Measurements from ENCODE around the gene RAF1.

The RAF1 gene

DNA sequence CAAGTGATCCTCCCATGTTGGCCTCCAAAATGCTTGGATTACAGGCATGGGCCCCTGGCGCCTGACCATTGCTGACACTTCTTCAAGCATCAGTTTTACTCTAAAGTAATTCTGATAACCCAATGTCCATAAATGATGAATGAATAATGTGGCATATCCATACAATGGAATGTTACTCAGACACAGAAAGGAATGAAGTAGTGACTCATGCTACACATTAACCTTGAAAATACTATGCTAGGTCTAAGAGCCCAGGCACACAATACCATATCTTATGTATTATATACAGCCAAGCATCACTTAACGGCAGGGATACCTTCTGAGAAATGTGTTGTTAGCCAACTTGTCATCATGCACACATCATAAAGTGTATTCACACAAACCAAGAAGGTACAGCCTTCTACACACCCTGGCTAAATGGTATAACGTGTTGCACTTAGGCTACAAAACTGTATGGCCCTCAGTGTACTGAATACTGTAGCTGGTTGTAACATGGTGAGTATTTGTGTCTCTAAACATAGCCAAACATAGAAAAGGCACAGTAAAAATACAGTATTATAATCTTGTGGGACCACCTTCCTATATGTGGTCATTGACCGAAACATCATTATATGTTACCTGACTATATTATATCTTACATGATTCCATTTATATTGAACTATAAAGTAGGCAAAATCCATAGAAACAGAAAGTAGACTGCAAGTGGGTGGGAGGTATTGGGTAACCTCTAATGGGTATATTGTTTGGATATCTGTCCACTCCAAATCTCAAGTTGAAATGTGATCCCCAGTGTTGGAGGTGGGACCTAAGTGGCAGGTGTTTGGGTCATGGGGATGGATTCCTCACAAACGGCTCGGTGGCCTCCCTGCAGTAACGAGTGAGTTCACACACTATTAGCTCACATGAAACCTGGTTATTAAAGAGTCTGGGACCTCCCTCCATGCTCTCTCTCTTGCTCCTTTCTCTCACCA is 75.6 kb downstream of the RAF1 start:
- DNase-seq, result no peak

DNA sequence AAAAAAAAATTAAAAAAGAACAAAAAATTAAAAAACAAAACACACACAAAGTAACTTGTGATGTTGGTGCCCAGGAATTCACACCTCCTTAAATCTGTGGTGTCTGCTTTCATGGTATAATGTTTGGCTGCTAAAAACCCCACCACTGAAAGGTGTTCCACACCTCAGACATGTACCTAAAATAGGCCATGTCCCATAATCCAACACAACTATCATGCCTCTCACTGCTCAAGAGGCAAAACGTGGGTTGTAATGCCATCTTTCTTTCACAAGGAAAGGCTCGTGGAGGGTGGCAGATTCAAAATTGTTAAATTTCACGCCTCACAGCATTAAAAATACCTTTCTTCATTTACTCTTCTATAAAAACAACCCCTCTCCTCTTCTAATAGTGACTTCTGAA is 77.5 kb downstream of the RAF1 start:
- DNase-seq, result no peak

DNA sequence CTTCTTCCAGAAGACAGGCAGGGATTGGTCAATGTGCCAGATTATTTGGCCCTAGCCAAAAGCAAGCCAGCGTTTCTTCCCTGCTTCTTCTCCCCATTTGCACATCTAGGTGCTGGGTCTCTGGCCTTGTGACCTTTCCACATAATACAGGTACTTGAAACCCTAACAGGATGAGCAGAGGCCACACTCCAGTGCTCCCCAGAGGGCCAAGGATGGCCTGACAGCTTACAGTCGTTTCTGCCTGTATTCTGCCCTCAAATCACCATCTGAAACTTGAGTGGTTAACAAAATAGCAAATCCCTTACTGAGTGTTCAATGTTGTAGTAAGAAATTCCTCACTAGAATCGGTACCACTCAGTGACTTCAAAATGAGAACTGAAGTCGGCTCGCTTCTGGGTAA is 77.9 kb downstream of the RAF1 start:
- no peak for DNase-seq

DNA sequence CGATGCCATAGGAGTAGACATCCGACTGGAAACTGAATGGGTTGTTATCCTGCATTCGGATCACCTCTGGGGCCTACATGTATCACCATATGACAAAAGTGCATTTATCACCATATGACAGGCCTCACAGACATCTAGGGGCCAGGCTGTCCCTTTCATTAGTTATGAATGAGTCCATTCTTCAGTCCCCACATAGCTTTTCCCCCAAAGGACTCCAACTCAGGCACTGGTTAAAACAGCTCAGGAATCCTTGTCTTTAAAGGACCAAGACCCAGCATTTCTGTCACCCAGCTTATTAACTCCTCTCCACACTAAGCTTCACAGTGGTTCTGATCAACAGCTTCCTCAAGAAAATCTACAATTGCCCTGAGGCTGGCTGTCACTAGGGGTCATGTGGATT is 78.7 kb downstream of the RAF1 start:
- DNase-seq, result no peak

DNA sequence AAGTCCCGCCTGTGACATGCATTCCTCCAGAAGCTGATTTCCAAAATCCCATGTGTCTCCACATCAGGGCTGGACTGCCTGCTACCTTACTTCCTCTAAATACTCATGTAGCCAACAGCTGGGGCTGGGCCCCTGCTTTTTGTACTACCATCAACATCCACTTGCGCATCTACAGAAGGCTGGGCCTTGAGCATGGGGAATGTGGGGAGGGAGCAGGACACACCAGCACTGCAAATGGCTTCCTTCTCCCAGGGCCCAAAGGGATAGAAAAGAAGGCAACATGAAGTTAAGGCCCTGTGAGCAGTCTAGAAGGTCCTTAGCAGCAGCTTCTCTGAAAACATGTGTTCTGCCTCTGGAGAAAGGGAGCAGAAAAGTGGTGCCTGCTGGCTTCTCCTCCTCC is 79.8 kb downstream of the RAF1 start:
- no peak for DNase-seq

DNA sequence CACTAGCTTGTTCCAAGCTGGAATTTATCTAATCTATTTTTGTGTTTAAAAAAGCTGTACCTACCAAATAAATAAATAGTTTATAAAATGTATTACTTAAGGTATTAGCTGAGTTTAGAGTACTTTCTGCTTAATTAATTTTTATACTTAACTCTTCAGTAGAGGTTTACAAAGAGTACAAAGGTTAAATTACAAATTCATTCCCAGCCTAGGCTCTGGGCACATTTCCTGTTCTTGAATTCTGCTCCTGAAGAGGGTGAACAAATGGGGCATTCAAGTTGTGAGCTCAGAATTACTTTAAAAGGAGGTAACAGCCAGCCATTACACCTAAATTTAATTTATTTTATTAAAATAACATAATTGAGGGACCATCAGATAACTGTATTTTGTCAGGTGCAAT is 80.6 kb downstream of the RAF1 start:
- DNase-seq, result no peak

DNA sequence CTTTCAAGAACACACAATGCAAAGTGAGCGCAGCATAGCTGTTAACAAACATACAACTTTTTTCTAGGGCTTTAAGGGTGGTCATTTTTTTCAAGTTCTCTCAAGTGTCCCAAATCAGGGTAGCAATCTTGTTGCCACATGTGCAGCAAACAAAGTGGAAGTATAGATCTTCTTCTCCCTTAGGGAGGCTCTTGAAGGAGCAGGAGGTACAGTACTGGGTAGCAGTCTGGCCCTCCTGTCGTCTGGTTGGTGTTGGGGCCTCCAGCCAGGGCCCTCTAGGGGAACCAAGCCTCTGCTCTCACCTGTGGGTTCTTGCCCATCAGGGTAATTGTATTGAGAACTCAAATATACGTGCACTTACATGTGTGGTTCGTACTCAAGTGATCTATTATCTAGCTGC is 81.2 kb downstream of the RAF1 start:
- no peak for DNase-seq

DNA sequence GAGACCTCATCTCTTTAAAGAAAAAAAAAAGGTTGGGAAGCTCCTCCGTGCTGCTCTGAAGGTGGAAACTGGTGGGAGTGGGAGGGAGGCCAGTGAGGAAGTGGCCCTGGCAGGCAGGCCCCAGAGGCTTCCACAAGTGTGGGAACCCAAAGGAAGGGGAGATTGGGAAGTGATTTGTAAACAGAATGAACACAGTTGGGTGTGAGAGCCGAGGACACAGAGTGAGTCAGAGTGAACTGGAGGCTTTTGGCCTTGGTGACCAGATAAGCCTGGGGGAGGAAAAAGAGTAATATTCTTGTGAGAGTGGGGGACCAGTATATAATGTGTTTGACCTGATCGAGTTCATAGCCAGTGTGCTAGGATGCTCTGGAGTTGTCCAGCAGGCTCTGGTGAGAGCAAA is 84.0 kb downstream of the RAF1 start:
- DNase-seq, result no peak

DNA sequence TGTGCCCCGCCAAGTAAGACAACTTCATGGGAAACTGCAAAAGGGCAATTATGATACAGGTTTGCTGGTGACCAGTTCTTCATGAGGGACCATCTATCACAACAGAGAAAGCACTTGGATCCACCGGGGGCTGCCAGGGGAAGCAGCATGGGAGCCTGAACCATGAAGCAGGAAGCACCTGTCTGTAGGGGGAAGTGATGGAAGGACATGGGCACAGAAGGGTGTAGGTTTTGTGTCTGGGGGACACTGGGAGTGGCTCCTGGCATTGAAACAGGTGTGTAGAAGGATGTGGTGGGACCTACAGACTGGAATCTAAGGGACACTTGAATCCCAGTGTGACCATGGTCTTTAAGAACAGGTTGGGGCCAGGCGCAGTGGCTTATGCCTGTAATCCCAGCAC is 84.5 kb downstream of the RAF1 start:
- no peak for DNase-seq

DNA sequence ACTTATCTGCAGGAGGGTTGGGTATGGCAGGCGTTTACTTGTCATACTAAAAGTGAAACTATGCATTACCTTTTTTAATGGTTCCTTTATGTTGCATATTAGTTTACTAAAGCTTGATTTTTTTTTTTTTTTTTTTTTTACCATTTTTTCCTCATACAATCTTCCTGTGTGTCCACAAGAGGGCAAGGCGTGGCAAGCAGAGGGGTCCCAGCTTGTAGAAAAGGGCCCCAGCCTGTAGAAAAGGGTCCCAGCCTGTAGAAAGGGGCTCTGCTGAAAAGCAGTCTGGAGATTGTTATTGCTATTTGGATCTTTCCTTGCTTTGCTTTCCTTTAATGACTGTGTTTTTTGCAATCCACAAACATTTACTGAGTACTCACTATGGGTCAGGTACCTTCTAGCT is 85.2 kb downstream of the RAF1 start:
- no peak for DNase-seq

DNA sequence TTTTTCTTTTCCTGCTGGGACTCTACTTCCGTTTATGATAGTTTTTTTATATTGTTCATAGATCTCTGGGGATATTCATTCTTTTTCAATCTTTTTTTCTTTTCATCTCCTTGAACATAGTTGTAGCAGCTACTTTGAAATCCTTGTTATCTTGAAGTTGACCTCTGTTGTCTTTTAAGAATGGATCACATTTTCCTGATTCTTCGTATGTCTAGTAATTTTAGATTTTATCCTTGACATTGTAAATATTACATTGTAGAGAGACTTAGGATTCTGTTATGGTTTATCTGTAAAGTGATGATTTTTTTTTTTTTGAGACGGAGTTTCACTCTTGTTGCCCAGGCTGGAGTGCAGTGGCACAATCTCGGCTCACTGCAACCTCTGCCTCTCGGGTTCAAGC is 86.5 kb downstream of the RAF1 start:
- DNase-seq, result no peak

DNA sequence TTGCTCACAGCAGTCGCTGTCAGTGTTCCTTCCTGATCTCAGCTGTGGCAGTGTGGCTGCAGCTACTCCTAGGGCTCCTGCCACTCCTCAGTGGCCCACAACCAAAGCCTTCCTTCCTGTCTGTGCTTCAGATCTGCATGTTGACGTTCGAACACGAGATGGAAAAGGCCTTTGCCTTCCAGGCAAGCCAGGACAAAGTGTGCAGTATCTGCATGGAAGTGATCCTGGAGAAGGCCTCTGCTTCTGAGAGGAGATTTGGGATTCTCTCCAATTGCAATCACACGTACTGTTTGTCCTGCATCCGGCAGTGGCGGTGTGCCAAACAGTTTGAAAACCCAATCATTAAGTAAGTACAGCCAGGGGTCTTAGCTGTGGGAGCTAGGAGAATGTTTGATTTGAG is 89.3 kb downstream of the RAF1 start:
- DNase-seq, result no peak

DNA sequence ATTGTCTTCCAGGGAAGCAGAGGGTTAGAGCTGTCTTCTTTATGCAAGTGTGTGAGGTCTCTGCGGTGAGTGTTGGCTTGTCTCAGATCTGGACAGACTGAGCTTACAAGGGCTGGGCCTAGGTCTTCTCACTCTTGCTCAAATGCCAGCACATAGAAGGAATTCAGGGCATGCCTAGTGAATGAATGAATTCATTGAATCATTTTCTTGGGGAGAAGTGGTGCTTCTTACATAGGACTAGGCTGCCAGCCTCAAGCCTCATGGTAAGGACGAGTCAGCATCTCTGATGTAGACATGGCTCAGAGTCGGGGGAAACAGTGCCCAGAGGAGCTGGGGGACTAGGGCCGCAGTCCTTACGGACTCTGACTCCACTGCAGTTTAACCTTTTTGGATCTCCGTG is 89.8 kb downstream of the RAF1 start:
- DNase-seq, result no peak

DNA sequence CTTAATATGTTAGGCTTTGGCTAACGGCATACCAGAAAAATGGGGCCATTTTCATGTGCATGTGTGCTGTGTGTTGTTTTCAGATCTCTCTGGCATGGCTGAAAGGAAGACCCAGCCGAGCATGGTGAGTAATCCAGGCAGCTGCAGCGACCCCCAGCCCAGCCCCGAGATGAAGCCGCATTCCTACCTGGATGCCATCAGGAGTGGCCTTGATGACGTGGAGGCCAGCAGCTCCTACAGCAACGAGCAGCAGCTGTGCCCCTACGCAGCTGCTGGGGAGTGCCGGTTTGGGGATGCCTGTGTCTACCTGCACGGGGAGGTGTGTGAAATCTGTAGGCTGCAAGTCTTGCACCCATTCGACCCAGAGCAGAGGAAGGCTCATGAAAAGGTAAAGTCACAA is 91.9 kb downstream of the RAF1 start:
- no peak for DNase-seq

DNA sequence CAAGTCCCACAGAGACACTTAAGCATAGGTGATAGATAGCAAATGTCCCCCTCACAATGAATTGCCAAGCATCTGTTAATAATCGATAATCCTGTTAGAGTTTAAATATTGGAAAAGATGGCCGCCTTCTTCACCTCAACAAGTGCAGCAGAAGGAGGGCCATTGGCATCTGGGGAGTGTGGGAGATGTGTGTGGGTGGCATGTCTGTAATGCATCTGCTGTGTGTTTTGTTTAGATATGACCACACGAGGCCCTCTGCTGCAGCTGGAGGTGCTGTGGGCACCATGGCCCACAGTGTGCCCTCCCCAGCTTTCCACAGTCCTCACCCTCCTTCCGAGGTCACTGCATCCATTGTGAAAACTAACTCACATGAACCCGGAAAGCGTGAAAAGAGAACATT is 94.1 kb downstream of the RAF1 start:
- DNase-seq, result no peak

DNA sequence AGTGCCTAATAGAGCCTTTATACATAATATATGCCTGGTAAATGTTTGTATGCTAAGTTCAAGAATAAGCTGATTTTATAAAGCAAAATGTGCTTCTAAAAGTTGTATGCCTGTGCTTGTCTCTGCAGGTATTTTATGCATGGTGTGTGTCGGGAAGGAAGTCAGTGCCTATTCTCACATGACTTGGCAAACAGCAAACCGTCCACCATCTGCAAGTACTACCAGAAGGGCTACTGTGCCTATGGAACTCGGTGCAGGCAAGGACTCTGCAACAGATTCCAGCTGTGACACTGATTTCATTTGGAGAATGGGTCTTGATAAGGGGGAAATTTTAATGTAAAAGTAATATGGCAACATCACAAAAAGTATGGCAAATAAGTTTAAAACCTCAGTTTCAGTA is 95.2 kb downstream of the RAF1 start:
- no peak for DNase-seq

DNA sequence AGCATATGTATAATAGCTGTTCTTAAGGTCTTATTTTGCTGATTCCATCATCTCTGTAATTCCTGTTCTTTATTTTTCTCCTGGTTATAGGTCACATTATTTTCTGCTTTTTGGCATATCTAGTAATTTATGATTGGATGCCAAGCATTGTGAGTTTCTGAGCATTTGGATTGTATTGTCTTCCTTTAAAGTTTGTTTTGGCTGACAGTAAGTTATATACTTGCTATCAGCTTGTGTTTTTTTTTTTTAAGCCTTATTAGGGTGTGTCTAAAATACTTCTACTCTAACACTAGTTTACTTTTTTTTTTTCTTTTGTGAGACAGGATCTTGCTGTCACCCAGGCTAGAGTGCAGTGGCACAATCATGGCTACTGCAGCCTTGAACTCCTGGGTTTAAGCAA is 96.9 kb downstream of the RAF1 start:
- DNase-seq, result no peak

DNA sequence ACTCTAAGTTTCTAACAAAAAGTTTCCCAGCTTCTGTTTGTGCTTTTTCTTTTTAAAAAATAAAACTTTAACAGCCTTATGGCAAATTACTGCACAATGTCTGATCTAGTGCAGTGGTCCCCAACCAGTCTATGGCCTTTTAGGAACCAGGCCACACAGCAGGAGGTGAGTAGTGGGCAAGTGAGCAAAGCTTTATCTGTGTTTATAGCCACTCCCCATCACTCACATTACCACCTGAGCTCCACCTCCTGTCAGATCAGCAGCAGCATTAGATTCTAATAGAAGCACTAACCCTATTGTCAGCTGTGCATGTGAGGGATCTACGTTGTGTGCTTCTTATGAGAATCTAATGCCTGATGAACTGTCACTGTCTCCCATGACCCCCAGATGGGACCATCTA is 101.5 kb downstream of the RAF1 start:
- DNase-seq, result no peak

DNA sequence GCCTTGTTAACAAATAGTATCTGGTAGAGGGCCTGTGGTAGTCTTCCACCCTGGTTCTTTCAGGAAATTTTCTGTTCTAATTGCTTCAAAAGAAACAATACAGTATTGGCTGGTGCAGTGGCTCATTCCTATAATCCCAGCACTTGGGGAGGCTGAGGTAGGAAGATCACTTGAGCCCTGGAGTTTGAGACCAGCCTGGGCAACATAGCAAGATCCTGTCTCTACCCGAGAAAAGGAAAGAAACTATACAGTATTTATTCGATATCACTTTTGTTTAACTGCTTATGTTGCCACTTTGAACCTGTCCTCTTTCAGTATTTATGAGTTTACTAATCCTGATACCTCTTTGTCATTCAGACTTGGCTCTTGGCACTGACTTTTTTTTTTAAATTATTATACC is 102.5 kb downstream of the RAF1 start:
- no peak for DNase-seq

DNA sequence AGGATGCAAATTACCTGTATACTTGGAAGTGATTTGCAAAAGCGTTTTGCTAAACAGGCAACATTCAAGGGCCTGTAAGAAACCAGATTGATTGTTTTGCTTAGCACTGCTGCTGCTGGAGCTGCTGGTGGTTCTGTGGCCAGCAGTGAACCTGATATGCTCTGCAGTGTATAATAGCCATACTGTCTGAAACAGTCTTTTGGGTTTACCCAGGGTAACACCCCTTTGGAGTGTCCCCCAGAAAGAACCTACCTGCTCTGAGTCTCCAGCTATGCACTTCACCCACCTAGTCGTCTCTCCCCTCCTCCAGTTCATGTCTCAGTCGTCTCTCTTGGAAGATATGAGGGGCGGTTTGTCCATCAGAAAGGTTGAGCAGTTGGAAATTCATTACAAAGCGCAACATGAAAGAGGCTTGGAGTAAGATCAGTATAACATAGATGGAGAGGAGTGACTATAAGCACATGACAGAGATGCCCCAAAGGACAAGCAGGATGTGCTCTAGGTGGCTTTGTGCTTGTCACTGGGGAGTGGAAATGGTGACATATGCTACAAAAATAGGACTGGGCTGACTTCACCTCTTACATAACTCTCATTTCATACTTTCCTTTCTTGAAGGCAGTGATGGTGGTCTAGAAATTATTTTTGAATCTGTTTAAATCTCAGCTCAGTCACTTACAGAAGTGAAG is 103.3 kb downstream of the RAF1 start:
- no peak for DNase-seq

DNA sequence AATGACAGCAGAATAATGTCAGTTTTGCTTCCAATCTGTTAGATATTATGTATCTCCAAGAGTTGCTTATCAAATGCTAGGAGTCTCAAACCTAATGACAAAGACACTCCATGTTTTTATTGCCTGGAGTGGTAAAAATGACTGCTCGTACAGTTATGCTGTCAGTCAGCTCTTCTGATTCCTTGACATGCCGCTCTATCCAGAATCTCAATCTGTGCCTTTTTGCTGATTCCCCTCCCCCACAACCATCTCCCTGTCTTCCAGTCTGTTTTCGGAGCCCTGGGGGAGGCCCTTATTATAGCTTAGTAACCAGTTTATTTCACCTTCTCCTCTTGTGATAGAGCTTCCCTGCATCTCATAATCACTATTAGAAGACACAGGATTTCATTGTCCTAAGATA is 104.4 kb downstream of the RAF1 start:
- no peak for DNase-seq

DNA sequence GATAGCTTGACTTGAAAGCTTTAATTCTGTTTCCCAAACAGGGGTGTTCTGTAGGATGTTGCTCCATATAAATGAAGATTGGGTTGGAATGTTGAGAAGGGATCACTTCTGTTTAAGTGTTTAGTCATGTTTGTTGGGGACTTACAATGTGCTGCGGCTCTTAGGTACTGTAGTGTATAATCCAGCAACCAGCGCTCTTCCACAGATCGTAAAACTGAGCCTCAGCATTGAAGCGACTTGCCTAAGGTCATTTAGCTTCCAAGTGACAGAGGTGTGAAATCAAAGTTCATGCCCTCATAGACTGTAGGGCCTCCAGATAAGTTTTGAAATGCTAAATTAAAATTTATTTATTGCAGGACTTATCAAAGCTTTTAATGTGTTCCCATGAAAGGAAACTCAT is 105.2 kb downstream of the RAF1 start:
- no peak for DNase-seq

DNA sequence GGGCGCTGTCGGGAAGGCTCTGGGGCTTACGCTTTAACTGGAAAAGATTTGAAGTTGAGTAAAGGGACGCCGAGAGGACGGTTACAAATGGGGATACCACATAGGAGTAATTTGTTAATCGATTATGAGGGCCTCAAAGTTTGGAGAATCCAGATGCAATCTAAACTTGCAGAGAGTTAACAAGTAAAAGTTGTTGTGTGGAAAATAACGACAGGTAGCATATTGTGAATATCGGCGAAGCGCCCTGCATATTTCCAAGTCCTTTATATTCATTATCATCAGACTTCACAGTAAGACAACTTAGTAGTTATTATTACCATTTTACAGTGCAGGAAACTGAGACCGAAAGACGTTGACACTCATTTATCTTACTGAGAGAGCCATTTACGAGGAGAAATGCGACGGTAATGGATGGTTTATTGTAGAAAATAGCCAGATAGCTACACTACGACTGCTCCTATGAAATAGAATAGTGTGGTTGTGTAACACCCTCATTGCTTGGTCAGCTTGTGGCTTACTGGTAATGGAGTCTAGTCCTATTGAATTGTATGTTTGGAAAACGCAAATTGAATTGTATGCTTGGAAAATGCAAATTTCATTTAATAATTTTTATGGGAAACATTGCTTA is 106.3 kb downstream of the RAF1 start:
- no peak for DNase-seq
